Body of pancreas (tissue), 4 donors: ENCODE data around the gene CLDN34. TPM values are rescaled to one million over a fixed set of nuclear protein-coding genes. Genes with fewer than 3 reads are reported as not detected.

Experiments
- ATAC-seq: fragments of 150-250 bp; one replicate; pipeline ENCODE4 v1.9.1; 2016
- DNase-seq, 4 donors: peaks; one replicate each; pipeline ENCODE4 v3.0.0-alpha.2; 2019
- H3K27ac ChIP-seq, 4 donors: fragments of 200-600 bp; sonication (generic); 1 replicate in 3 of 4; 2 replicates in 1 of 4; pipeline versions ENCODE4 v1.5.1 to v1.6.1; 2016 to 2019; ENCODE audit warnings: mild to moderate bottlenecking in 1 of 4, mixed read lengths in 1 of 4, moderate library complexity in 1 of 4
- H3K27me3 ChIP-seq, 2 donors: fragments of 200-600 bp; sonication (generic); one replicate each; pipeline ENCODE4 v1.6.0; 2016; ENCODE audit warnings: mild to moderate bottlenecking in 1 of 2
- H3K36me3 ChIP-seq, 2 donors: fragments of 200-600 bp; sonication (generic); replicated peaks in 1 of 2; 2 replicates each; pipeline ENCODE4 v1.5.1; 2016; ENCODE audit warnings: low read depth in 2 of 2; ENCODE audit not compliant: insufficient read depth in 1 of 2
- H3K4me1 ChIP-seq: fragments of 200-600 bp; sonication (generic); one replicate; pipeline ENCODE4 v1.6.0; 2016
- H3K4me3 ChIP-seq, 2 donors: fragments of 200-600 bp; sonication (generic); 1 replicate in 1 of 2; 2 replicates in 1 of 2; pipeline ENCODE4 v1.5.1; 2016 to 2019
- H3K9me3 ChIP-seq, 3 donors: fragments of 200-600 bp; sonication (generic); 1 replicate in 2 of 3; 2 replicates in 1 of 3; pipeline ENCODE4 v1.5.1; 2016
- CTCF ChIP-seq, 7 experiments: fragments of 450-650 bp in 4 of 7; fragments of 200-600 bp in 3 of 7; sonication (generic) in 3 of 7; IDR thresholded peaks; one replicate each; pipeline ENCODE4 v1.5.1; 2016 to 2019; ENCODE audit warnings: antibody characterized with exemption in 7 of 7
- POLR2A ChIP-seq, 3 donors: fragments of 450-650 bp; IDR thresholded peaks; one replicate each; pipeline ENCODE4 v1.6.1; 2016; ENCODE audit warnings: antibody characterized with exemption in 3 of 3, mild to moderate bottlenecking in 2 of 3
- WGBS, 2 donors: methylation state at CpG; one replicate each; pipeline ENCODE4 v1.1.5; 2017; 5-methylcytosine and 5-hydroxymethylcytosine counted together
- intact Hi-C: fragments of 100-400 bp; cut with DNase I; formaldehyde crosslinking; loops from one replicate; pipeline ENCODE4 v1.15.1; 2023
- total RNA-seq, 2 donors: library from RNA; depleted of rRNA; stranded (reverse); fragments of >200 nt; gene quantifications; one replicate each; pipeline ENCODE4 v1.1.0, GENCODE V29; 2016

Gene CLDN34
- total RNA-seq, 2 donors from 2014 or later: 2.6 TPM; not detected in 1

- peak overlapping the region; percentile 41 to 83 (median 76) for H3K27ac ChIP-seq
- H3K4me1 ChIP-seq: no peaks in the 10 kb centered on the region
- H3K9me3 ChIP-seq: no peaks in the 10 kb centered on the region
- H3K4me3 ChIP-seq: peak overlapping the region; percentile 12 to 34
- H3K36me3 ChIP-seq: no peaks in the 10 kb centered on the region
- DNase-seq (peak; percentile 40 to 47 (median 42)), ATAC-seq (peak; percentile 24)
- H3K27me3 ChIP-seq: no peaks in the 10 kb centered on the region
- 0 to 15% methylated on average over 4 to 11 of the region's 87 CpGs for WGBS, 2 donors
- intact Hi-C loops: no loop called here
- TF ChIP-seq POLR2A (IDR thresholded peaks at IDR 0.05) (peak in 2 of 3 donors; percentile 36 to 42), CTCF (IDR thresholded peaks at IDR 0.05) (peak in 1 of 7 experiments; percentile 31)
Measured at GRCh38 chrX:10015723-10016518, 48.8 kb downstream of the CLDN34 start.

- no peaks in the 10 kb centered on the region for H3K9me3 ChIP-seq
- 22 to 38% methylated on average over 10 to 11 of the region's 11 CpGs for WGBS, 2 donors
- TF ChIP-seq CTCF (IDR thresholded peaks at IDR 0.05) (no peak), POLR2A (IDR thresholded peaks at IDR 0.05) (no peak)
- H3K36me3 ChIP-seq: no peaks in the 10 kb centered on the region
- H3K27me3 ChIP-seq: no peaks in the 10 kb centered on the region
- intact Hi-C loops: no loop called here
- peak overlapping the region; percentile 12 to 34 for H3K4me3 ChIP-seq
- H3K27ac ChIP-seq: peak overlapping the region in 3 of 4 donors; percentile 76 to 83 (median 77)
- H3K4me1 ChIP-seq: peaks cover 3% of the 10 kb centered on the region
- ATAC-seq: no peak
- DNase-seq: no peak
Measured at GRCh38 chrX:10016519-10017132, 49.5 kb downstream of the CLDN34 start.

DNA sequence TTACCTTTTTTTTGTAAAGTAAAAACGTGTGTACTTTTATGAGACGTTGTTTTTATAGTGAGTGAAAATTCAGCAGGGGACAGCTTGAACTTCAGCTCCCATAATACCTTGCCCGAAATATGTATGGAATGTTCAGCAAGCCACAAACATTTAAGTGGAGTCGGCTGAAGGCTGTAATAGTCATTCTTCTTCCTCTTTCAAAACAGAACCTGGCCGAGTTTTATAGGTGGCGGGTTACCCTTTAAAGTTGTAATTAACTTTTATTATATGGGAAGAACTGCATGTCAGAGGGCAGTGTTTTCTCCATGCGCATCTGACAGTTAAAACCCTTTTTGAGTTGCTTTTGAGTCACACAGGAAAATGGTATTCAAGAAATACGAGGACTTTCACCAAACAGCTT, 50.7 kb downstream of the CLDN34 start:
- Histone ChIP-seq H3K27ac (peak overlapping the region in 1 of 4 donors; percentile 34), H3K4me1 (peaks cover 8% of the 10 kb centered on the region), H3K36me3 (no peaks in the 10 kb centered on the region), H3K4me3 (no peak overlapping the region), H3K27me3 (no peaks in the 10 kb centered on the region), H3K9me3 (no peaks in the 10 kb centered on the region)
- ATAC-seq: no peak
- 54 to 55% methylated on average over 8 of the region's 8 CpGs for WGBS, 2 donors
- no peak for TF ChIP-seq CTCF (IDR thresholded peaks at IDR 0.05)
- no peak for DNase-seq
- intact Hi-C loops: no loop called here

Other genes starting within 250 kb of the CLDN34 start
- 1 to 10 TPM in 1 of 2 donors, under 1 TPM in 1; 0.99 to 2.3 TPM for gene GPR143, start 201.5 kb upstream of the CLDN34 start, total RNA-seq
- 1 to 10 TPM; 9.9 TPM for gene SHROOM2, start 180.9 kb upstream of the CLDN34 start, total RNA-seq
- 1 to 10 TPM in 1 of 2 donors, under 1 TPM in 1; 0.33 to 1.6 TPM for gene CLCN4, start 189.6 kb downstream of the CLDN34 start, total RNA-seq